ENCODE measurements around the gene GPC5. TPM values are rescaled to one million over a fixed set of nuclear protein-coding genes. Genes with fewer than 3 reads are reported as not detected.

Gene GPC5
- total and polyA plus RNA-seq, 2 of the 13 experiments (the other 11 are each of a cell fraction or from before 2014, with no cell fraction given) = 0.02 to 0.07 TPM

- TF ChIP-seq BRF2 (CRISPR knock-in tag; IDR thresholded peaks at IDR 0.05) (no peak), RXRA (CRISPR knock-in tag; IDR thresholded peaks at IDR 0.05) (no peak), RBAK (CRISPR knock-in tag; IDR thresholded peaks at IDR 0.05) (no peak), CENPT (CRISPR knock-in tag; IDR thresholded peaks at IDR 0.05; ENCODE audit: low read depth) (no peak)
Measured at GRCh38 chr13:92843549-92843948, 1445.1 kb downstream of the GPC5 start (continued).

- CTCF ChIA-PET (ENCODE audit: low intra/inter-chr PET ratio, low total read pairs) = no interaction called here
- TF ChIP-seq TERF1 (CRISPR knock-in tag; IDR thresholded peaks at IDR 0.05) = no peak
- TF ChIP-seq ZBTB44 (CRISPR knock-in tag; IDR thresholded peaks at IDR 0.05) = no peak
- TF ChIP-seq SAFB2 (CRISPR knock-in tag; IDR thresholded peaks at IDR 0.05; ENCODE audit: borderline replicate concordance, low read depth) = no peak
- no peak for TF ChIP-seq ZXDC (CRISPR knock-in tag; IDR thresholded peaks at IDR 0.05)
- TF ChIP-seq ZBTB38 (CRISPR knock-in tag; IDR thresholded peaks at IDR 0.05) = no peak
- no peak for TF ChIP-seq NONO (IDR thresholded peaks at IDR 0.05)
- TF ChIP-seq NONO (CRISPR knock-in tag; conservative IDR thresholded peaks at IDR 0.05) = no peak
- no peak for TF ChIP-seq TIGD3 (CRISPR knock-in tag; IDR thresholded peaks at IDR 0.05; ENCODE audit: borderline replicate concordance)
- TF ChIP-seq ZNF709 (CRISPR knock-in tag; IDR thresholded peaks at IDR 0.05) = no peak
- TF ChIP-seq FOXK2 (IDR thresholded peaks at IDR 0.05) = no peak
- TF ChIP-seq ZNF180 (CRISPR knock-in tag; IDR thresholded peaks at IDR 0.05; ENCODE audit: borderline replicate concordance, low read depth) = no peak
- Histone ChIP-seq H3K4me2 (ENCODE audit: low read depth, low read length) (no peak overlapping the region), H3K9ac (ENCODE audit: insufficient read depth, low read depth, low read length) (no peak overlapping the region), H3K4me3 (replicated peaks in 1 of 3; ENCODE audit: insufficient read depth in 1 of 3, low read depth in 2 of 3, low read length in 3 of 3) (no peak overlapping the region), H3K27me3 (ENCODE audit: control insufficient read depth in 1 of 2, insufficient read depth in 2 of 2, low read length in 2 of 2) (no peaks in the 10 kb centered on the region), H3K79me2 (ENCODE audit: insufficient read depth, low read length) (no peaks in the 10 kb centered on the region), H4K20me1 (ENCODE audit: insufficient read depth, low read length) (no peaks in the 10 kb centered on the region), H3K36me3 (replicated peaks in 1 of 2; ENCODE audit: control insufficient read depth in 1 of 2, insufficient read depth in 2 of 2, low read length in 2 of 2) (no peaks in the 10 kb centered on the region), H3K4me1 (ENCODE audit: insufficient read depth, low read length) (no peaks in the 10 kb centered on the region), H3K9me3 (ENCODE audit: low read length) (no peaks in the 10 kb centered on the region), H2AFZ (ENCODE audit: low read length) (no peak overlapping the region), H3K27ac (ENCODE audit: extremely low read length, insufficient read depth, low read length) (no peak overlapping the region)
- intact Hi-C loops (cut with micrococcal nuclease; ENCODE audit: unreplicated experiment) (no loop called here), in situ Hi-C loops (cut with HindIII; ENCODE audit: extremely low pct_ligation_motif_present, low pct_unique_long_range_greater_than_20kb) (no loop called here)
- no TSS peak for BruUV-seq (replicated peaks)
- POLR2A ChIA-PET = no interaction called here
- DNase-seq (ENCODE audit: low spot score) (no peak), ATAC-seq (no peak), FAIRE-seq (no peak)
Measured at GRCh38 chr13:92849381-92849780, 1451.0 kb downstream of the GPC5 start.

All from HepG2 (cell line).